Endothelial cell of umbilical vein (primary cell): Measurements from ENCODE around the gene P2RY2. TPM values are rescaled to one million over a fixed set of nuclear protein-coding genes. Genes with fewer than 3 reads are reported as not detected.

Experiments used
- BruUV-seq: library from RNA; stranded (reverse); fragments of 400-500 nt; replicated peaks from 2 replicates; lab custom pipeline; 2021; lab: Mats Ljungman, UMichigan
- CTCF ChIA-PET: fragments of 300-600, 350-600 bp; sonication (Branson Sonifier 250); formaldehyde crosslinking; loops from one replicate; lab custom pipeline; 2021; ENCODE audit warnings: antibody characterized with exemption, inconsistent platforms; lab: Charles Lee
- POLR2A ChIA-PET: fragments of 300-600, 350-600 bp; sonication (Branson Sonifier 250); formaldehyde crosslinking; loops from one replicate; lab custom pipeline; 2021; ENCODE audit warnings: antibody characterized with exemption, inconsistent platforms; lab: Charles Lee
- DNase-seq: peaks from one replicate; pipeline ENCODE4 v3.0.0-alpha.2; 2011; ENCODE audit warnings: low read depth, low spot score
- FAIRE-seq: peaks from 2 replicates; lab custom pipeline; 2011; peaks lifted over from hg19 to GRCh38; lab: Jason Lieb, UNC
- H2AFZ ChIP-seq: 2 replicates; pipeline ENCODE4 v1.6.0; 2012; ENCODE audit warnings: low read depth, low read length, control low read depth, inconsistent platforms
- H3K27ac ChIP-seq: 2 replicates; pipeline ENCODE4 v1.5.1; 2011; ENCODE audit warnings: low read depth, mild to moderate bottlenecking, control low read depth, low read length, moderate library complexity; ENCODE audit not compliant: insufficient read depth
- H3K27me3 ChIP-seq, 2 experiments: 2 replicates each; pipeline versions ENCODE4 v1.6.0 to v1.6.1; 2011; ENCODE audit warnings: low read length in 2 of 2, mixed read lengths in 1 of 2; ENCODE audit not compliant: control insufficient read depth in 2 of 2, insufficient read depth in 2 of 2
- H3K36me3 ChIP-seq, 2 experiments: 2 replicates in 1 of 2; 3 replicates in 1 of 2; pipeline ENCODE4 v1.5.1; 2011; ENCODE audit warnings: low read length in 2 of 2, mild to moderate bottlenecking in 1 of 2, moderate library complexity in 1 of 2; ENCODE audit not compliant: control insufficient read depth in 2 of 2, insufficient read depth in 2 of 2; ENCODE audit errors: extremely low read depth in 1 of 2
- H3K4me1 ChIP-seq: 3 replicates; pipeline ENCODE4 v1.5.1; 2011; ENCODE audit warnings: mild to moderate bottlenecking, low read length; ENCODE audit not compliant: control insufficient read depth, insufficient read depth; ENCODE audit errors: extremely low read depth
- H3K4me2 ChIP-seq: 2 replicates; pipeline ENCODE4 v1.6.1; 2011; ENCODE audit warnings: low read length, control low read depth, mixed read lengths; ENCODE audit not compliant: insufficient read depth
- H3K4me3 ChIP-seq, 3 experiments: fragments of 200-600 bp in 1 of 3; sonication (generic), shearing (Covaris generic) in 1 of 3; replicated peaks in 1 of 3; 2 replicates each; pipeline ENCODE4 v1.5.1; 2011 to 2016; ENCODE audit warnings: control low read depth in 3 of 3, low read length in 3 of 3, mild to moderate bottlenecking in 2 of 3, inconsistent platforms in 1 of 3, low read depth in 1 of 3, moderate library complexity in 1 of 3; ENCODE audit not compliant: insufficient read depth in 1 of 3
- H3K79me2 ChIP-seq: 2 replicates; pipeline ENCODE4 v1.6.0; 2012; ENCODE audit warnings: low read length, inconsistent platforms; ENCODE audit not compliant: control insufficient read depth, insufficient read depth
- H3K9ac ChIP-seq: replicated peaks from 2 replicates; pipeline ENCODE3; 2011; ENCODE audit warnings: low read length, control low read depth; ENCODE audit not compliant: insufficient read depth; ENCODE audit errors: extremely low read depth
- H3K9me1 ChIP-seq: replicated peaks from 3 replicates; pipeline ENCODE4 v1.6.0; 2011; ENCODE audit warnings: mild to moderate bottlenecking, low read length; ENCODE audit not compliant: control insufficient read depth, insufficient read depth; ENCODE audit errors: extremely low read depth
- H3K9me3 ChIP-seq: replicated peaks from 2 replicates; pipeline ENCODE4 v1.5.1; 2012; ENCODE audit warnings: low read length, inconsistent platforms; ENCODE audit not compliant: control insufficient read depth, insufficient read depth
- H4K20me1 ChIP-seq: replicated peaks from 2 replicates; pipeline ENCODE3; 2011; ENCODE audit warnings: mild to moderate bottlenecking, low read length; ENCODE audit not compliant: control insufficient read depth, insufficient read depth; ENCODE audit errors: extremely low read depth
- CTCF ChIP-seq, 2 donors: IDR thresholded peaks; 1 replicate in 1 of 2; 2 replicates in 1 of 2; pipeline ENCODE4 v1.5.1; 2011; ENCODE audit warnings: low read length in 2 of 2, mild to moderate bottlenecking in 2 of 2, moderate library complexity in 2 of 2, control low read depth in 1 of 2, inconsistent platforms in 1 of 2, low read depth in 1 of 2; ENCODE audit not compliant: insufficient read depth in 1 of 2; ENCODE audit errors: extremely low read depth in 1 of 2
- EZH2 ChIP-seq: IDR thresholded peaks from 2 replicates; pipeline ENCODE4 v1.6.1; 2012; ENCODE audit warnings: borderline replicate concordance, low read depth, mild to moderate bottlenecking, moderate library complexity, low read length, inconsistent platforms; ENCODE audit not compliant: severe bottlenecking
- FOS ChIP-seq: IDR thresholded peaks from 2 replicates; pipeline ENCODE4 v1.6.1; 2011; ENCODE audit warnings: mild to moderate bottlenecking, low read length, moderate library complexity, borderline replicate concordance; ENCODE audit not compliant: insufficient read depth
- GATA2 ChIP-seq: IDR thresholded peaks from 2 replicates; pipeline ENCODE4 v1.7.0; 2011; ENCODE audit warnings: low read depth, mild to moderate bottlenecking, moderate library complexity, mixed read lengths, low read length; ENCODE audit not compliant: insufficient read length, insufficient read depth
- JUN ChIP-seq: IDR thresholded peaks from 2 replicates; pipeline ENCODE4 v1.6.1; 2011; ENCODE audit warnings: borderline replicate concordance, low read depth; ENCODE audit not compliant: insufficient read length, insufficient read depth
- MAX ChIP-seq: IDR thresholded peaks from 2 replicates; pipeline ENCODE4 v1.6.1; 2011; ENCODE audit not compliant: insufficient read depth, insufficient read length
- MYC ChIP-seq: IDR thresholded peaks from one replicate; pipeline ENCODE4 v1.6.1; 2011; ENCODE audit warnings: mild to moderate bottlenecking, low read depth, low read length
- POLR2A ChIP-seq: IDR thresholded peaks from 2 replicates; pipeline ENCODE4 v1.6.1; 2012; ENCODE audit warnings: low read depth, mild to moderate bottlenecking, control low read depth, low read length
- POLR2AphosphoS5 ChIP-seq: IDR thresholded peaks from 2 replicates; pipeline ENCODE4 v1.6.1; 2012; ENCODE audit warnings: low read depth, mild to moderate bottlenecking, control low read depth, low read length, moderate library complexity; ENCODE audit not compliant: insufficient read depth
- dilution Hi-C: fragments of 300-500 bp; cut with MboI; formaldehyde crosslinking; loops from one replicate; pipeline ENCODE4 v1.15.0; 2019; ENCODE audit warnings: low sequenced_read_pairs; ENCODE audit not compliant: extremely low pct_ligation_motif_present
- intact Hi-C: fragments of 100-400 bp; cut with micrococcal nuclease; formaldehyde crosslinking; loops from one replicate; pipeline ENCODE4 v1.10.0; 2022
- polyA plus RNA-seq, 4 experiments: library from polyadenylated mRNA; depleted of rRNA in 3 of 4; stranded (reverse) in 3 of 4; unstranded in 1 of 4; fragments of >200 nt; gene quantifications; 2 replicates each; pipeline versions ENCODE4 v1.2.1 to v1.2.3, GENCODE V29; 2011 to 2012; ENCODE audit warnings: missing spikeins in 1 of 4
- total RNA-seq: library from RNA; stranded (reverse); gene quantifications from 2 replicates; pipeline ENCODE4 v1.2.3, GENCODE V29; 2021

P2RY2 gene
- total and polyA plus RNA-seq, 2 donors (not counting 3 experiments of a cell fraction or from before 2014, with no cell fraction given): 4.8 to 5.6 TPM

GRCh38 chr11:73182824-73183321, 35.2 kb upstream of the P2RY2 start:
- no TSS peak for BruUV-seq
- intact Hi-C loops: no loop called here
- no peak for FAIRE-seq

More at GRCh38 chr11:73182824-73183321, 35.2 kb upstream of the P2RY2 start:
- Histone ChIP-seq H2AFZ (peak overlapping the region; percentile 8), H3K9me3 (no peaks in the 10 kb centered on the region), H3K4me2 (no peak overlapping the region), H4K20me1 (no peaks in the 10 kb centered on the region), H3K9ac (no peak overlapping the region), H3K4me3 (no peak overlapping the region), H3K4me1 (peaks cover 27% of the 10 kb centered on the region), H3K9me1 (no peaks in the 10 kb centered on the region), H3K79me2 (no peaks in the 10 kb centered on the region), H3K27me3 (no peaks in the 10 kb centered on the region), H3K36me3 (no peaks in the 10 kb centered on the region), H3K27ac (no peak overlapping the region)
- dilution Hi-C loops: no loop called here
- CTCF ChIA-PET: interaction anchor here (0.8 to 5.1 kb wide), 11 partner anchors 15 to 355 kb away, joined by 3 to 110 read pairs (median 4); partner anchors contain the start of gene FCHSD2
- DNase-seq: no peak
- TF ChIP-seq POLR2A: no peak
- no peak for TF ChIP-seq EZH2
- no peak for TF ChIP-seq CTCF (IDR thresholded peaks at IDR 0.05; ENCODE audit: extremely low read depth in 1 of 2, insufficient read depth in 1 of 2, low read depth in 1 of 2, low read length in 2 of 2)
- TF ChIP-seq JUN: no peak
- no peak for TF ChIP-seq MYC
- TF ChIP-seq FOS: no peak
- TF ChIP-seq MAX: no peak
- TF ChIP-seq GATA2: no peak
- TF ChIP-seq POLR2AphosphoS5: no peak
- POLR2A ChIA-PET: interaction anchor here (0.6 kb wide), 1 partner anchor 39 kb away, joined by 4 read pairs; no protein-coding TSS in a partner anchor
